Limb (tissue), 2 donors: ENCODE results near the gene ATP13A5.

Experiments
- DNase-seq, 2 donors: peaks; one replicate each; pipeline ENCODE4 v3.0.0-alpha.2; 2016; ENCODE audit errors: extremely low spot score in 2 of 2

The ATP13A5 gene, protein sequence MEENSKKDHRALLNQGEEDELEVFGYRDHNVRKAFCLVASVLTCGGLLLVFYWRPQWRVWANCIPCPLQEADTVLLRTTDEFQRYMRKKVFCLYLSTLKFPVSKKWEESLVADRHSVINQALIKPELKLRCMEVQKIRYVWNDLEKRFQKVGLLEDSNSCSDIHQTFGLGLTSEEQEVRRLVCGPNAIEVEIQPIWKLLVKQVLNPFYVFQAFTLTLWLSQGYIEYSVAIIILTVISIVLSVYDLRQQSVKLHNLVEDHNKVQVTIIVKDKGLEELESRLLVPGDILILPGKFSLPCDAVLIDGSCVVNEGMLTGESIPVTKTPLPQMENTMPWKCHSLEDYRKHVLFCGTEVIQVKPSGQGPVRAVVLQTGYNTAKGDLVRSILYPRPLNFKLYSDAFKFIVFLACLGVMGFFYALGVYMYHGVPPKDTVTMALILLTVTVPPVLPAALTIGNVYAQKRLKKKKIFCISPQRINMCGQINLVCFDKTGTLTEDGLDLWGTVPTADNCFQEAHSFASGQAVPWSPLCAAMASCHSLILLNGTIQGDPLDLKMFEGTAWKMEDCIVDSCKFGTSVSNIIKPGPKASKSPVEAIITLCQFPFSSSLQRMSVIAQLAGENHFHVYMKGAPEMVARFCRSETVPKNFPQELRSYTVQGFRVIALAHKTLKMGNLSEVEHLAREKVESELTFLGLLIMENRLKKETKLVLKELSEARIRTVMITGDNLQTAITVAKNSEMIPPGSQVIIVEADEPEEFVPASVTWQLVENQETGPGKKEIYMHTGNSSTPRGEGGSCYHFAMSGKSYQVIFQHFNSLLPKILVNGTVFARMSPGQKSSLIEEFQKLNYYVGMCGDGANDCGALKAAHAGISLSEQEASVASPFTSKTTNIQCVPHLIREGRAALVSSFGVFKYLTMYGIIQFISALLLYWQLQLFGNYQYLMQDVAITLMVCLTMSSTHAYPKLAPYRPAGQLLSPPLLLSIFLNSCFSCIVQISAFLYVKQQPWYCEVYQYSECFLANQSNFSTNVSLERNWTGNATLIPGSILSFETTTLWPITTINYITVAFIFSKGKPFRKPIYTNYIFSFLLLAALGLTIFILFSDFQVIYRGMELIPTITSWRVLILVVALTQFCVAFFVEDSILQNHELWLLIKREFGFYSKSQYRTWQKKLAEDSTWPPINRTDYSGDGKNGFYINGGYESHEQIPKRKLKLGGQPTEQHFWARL

DNA sequence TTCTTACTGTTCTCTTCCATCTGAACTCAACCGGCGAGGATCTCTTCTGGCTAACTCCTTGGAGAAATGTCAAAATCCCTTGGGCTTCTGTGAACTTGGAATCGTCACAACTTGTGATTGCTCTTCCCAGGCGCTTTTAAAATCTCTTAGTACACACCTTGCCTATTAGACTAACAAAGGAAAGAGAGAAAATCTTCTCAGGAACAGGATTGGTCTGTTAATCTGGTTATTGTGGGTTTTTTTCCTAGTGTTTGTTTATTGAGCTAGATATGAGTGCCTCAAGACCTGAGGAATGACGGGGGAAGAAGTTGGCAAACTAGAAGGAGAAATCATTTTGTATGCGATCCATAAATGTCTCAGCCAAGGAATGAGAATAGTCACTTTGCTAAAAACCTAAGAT lies at the start of gene ATP13A5:
ATP13A5 (minus strand) TSS at position 48 of the 400 bp plus-strand sequence; CDS start at position 20, 28 bp downstream.
- DNase-seq = no peak

DNA sequence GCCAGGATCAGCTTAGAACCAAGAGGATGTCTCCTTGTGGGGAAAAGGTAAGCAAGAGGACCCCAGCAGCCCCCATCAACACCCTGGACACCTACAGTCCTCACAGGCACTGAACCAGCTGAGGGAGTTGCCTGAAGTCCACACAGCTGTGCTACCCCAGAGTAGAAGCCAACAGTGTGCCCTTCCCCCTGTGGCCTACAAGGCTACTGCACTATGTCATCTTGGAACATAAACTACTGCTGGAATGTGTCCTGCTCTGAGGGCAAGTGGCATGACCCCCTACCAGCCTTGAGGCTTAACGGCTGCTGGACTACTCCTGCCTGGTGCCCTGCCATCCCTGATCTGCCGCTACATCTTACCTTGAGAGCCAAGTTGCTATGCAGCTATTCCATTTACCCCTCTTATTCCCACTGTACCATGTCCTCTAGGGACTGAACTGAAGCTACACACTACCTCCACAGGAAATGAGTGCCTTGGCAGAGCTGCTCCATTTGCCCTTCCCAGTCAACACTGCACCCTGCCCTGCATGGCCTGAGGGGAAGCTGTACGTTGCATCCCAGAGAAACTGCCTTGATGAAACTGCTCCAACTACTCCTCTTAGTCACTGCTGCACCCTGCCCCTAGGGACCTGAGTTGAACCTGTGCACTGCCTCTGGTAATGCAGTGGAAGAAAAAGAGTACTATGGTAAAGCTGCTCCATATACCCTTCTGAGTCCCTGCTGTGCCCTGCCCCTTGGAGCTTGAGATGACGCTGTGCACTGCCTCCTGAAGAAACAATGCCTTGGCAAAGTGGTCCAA lies 40.2 kb upstream of the ATP13A5 start:
- no peak for DNase-seq

DNA sequence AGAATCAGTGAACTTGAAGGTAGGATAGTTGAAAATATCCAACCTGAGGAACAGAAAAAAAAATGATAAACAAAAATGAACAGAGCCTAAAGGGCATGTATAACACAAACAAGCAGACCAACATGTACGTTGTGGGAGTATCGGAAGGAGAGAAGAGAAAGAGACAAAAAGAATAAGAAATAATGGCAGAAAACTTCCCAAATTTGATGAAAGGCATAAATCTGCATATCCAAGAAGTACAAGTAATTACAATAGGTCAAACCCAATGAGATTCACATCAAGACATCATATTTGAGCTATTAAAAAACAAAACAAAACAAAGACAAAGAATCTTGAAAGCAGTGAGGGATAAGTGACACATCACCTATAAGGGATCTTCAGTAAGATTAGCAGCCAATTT lies 38.1 kb upstream of the ATP13A5 start:
- no peak for DNase-seq

DNA sequence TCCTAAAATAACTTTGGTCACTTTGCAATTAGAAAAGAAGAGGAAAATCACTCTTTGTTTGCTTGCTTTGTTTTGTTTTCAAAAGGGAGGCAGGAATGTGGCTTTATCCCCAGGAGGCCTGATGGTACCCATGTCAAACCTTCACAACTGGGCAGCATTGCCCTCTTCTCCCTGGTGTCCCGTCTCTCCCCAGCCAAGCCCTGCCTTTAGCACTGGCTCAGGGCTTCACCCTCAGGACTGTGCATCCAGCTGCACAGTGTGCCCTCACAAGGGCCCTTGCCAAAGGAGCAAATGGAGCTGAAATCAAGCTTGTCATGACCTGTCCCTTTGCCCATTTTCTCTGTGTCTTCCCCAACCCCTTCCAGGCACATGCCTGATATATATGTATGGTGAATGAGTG lies 29.1 kb upstream of the ATP13A5 start:
- DNase-seq = no peak

DNA sequence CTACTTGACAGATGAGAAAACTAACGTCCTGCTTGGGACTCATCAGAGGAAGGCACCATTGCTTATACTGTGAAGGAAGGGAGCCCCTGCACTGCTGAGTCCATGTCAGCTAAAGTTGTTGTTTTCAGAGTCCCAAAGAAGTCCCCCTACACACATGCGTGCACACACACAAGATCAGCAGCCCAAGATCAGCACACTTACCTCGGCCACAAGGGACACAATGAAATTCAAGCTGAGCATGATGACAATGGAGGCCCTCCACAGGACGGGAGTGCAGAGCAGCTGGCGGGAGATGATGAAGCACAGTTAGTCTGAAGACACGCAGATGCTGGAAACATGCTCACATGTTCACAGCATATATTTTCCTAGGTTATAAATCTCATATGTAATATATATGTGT lies 28.6 kb upstream of the ATP13A5 start:
- peak in 1 of 2 donors; percentile 27 for DNase-seq

DNA sequence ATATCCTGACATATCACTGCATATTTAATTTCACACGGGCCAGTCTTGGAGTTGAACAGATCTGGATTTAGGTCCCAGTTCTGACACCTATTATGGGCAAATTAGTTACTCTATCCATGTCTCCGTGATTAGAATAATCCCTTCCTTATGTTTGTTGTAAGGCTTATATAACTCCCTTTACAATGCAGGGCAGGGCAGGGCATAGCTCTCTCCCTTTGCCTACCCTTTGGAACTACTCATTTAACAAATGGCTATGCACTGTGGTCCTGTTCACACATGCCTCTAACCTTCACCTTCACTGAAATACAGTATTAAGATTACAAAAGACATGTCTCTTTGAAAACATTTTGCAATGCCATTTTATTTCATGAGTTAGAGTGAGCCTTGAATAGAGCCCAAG lies 24.8 kb upstream of the ATP13A5 start:
- DNase-seq = no peak

DNA sequence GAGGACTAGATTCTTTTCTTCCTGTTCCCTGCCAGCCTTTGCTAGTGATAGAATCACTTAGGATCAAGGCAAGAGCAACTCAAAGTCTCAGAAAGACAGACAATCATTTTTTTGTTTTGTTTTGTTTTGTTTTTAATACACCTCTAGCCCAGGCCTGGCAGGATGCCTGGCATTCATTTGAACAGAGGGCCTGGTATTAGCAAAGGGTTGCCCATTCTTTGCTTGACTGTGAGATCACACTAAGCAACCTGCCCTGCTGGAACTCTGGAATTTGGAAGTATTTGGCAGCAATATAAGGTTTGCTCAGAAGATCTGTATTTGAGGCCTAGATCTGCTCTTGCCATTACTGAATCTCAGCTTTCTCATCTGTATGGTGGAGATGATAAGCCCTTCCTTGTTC lies 21.8 kb upstream of the ATP13A5 start:
- DNase-seq = no peak

DNA sequence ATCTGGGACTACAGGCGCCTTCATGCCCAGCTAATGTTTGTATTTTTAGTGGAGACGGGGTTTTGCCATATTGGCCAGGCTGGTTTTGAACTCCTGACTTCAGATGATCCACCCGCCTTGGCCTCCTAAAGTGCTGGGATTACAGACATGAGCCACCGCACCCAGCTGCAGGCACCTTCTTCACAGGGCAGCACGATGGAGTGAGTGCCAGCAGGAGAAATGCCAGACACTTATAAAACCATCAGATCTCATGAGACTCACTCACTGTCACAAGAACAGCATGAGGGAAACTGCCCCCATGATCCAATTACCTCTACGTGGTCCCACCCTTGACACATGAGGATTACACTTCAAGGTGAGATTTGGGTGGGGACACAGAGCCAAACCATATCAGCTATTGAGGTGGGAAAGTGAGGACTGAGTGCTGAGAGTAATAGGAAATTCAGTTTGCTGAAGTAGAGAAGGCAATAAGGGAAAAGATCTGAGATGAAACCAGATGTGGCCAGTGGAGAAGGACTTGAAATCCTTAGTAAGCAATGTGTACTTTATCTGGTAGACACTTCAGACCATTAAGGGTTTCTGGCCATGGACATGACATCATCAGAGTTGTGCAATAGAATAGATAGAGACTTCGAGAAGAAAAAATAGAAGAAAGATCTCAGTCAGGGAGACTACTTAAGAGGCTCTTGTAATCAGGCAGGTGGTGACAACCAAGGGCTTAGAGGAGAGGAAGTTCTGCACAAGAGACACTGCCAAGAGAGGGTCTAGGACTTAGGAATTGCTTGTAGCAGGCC lies 18.1 kb upstream of the ATP13A5 start:
- DNase-seq = no peak

DNA sequence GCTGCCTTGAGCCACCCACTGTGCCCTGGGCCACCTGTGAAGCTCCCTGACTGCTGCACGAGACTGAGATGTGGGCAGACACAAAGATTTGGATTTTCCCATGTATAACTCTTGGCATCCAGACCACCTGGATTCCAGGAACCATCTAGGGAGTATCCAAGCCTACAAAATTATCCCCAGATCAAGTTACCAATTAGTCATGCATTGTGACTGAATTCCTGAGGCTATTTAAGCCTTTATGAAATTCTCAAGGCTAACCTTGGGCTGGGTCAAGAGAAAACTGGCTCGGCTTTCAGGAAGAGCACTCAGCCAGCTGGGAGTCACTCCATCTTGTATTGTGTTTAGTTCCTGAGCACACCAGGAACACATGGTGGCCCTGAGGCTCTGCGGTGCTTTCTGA lies 13.3 kb upstream of the ATP13A5 start:
- peak; percentile 6 to 32 for DNase-seq

DNA sequence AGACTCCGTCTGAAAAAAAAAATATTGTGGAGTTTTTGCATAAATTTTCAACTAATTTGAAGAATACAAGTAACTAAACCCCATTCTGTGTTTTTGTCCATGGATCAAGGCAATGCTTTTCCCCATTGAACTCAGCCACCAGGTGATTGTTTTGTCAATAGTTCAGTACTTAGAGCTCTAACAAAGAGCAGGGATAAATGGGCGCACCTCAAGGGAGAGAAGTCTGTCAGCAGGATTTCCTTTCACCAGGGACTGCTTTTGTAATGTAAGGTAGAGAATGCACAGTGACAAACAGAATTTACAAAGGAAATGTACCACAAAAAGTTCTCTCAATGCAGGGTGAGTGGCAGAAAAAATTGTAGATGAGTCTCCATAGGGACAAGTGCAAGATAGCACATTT lies 10.8 kb upstream of the ATP13A5 start:
- DNase-seq = no peak

DNA sequence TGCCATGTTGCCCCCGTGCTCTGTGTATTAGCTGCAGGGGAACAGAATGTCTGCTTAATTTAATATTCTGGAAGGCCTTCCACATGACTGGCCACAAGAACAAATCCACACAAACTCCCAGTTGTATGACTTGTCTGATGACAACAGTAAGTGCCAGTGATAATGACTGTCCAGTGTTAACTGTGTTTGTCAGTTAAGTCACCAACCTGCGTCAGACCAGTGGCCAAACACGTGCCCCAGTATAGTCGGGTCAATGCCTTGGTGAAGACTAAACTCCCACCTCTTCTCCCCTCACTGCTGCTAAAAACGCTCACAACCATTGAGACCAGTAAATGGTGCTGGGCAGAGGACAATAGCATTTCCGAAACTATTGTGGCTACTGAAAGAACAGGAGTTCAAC lies 9.8 kb upstream of the ATP13A5 start:
- no peak for DNase-seq

DNA sequence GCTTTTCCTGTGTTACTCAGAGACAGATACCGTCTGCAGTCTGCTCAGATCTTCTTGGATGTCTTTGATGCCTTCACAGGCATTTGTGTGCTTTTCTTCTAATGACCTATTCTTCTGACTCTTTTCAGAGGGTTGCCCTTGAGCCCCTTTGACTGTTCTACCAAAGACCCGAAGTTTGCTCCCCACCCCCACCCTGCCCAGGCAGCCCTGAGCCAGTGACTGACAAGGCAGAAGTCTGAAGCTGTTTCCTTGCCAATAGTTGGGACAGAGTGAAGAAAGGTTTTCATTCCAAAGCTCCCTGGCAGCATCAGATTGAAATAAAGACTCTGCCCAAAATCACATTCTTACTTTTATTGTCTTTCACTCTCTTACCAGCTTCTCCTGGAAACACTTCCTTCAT lies 9.0 kb upstream of the ATP13A5 start:
- no peak for DNase-seq

DNA sequence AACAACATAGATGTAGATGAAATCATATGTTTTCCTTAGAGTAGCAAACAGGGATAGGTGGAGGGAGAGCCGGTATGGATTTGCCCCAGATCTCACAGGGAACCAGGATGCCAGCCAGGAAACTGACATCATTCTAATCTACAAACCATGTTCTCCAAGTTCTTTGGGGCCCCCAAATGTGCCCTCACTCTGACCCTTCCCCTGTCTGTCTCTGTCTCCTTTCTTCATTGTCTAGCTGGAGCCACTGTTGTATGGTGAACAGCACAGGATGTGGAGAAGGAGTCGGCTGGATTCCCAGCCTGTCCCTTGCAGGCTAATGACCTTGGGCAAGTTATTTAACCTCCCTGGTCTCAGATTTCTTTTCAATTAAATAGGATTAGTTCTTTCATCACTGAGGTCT lies 962 bp downstream of the ATP13A5 start:
- DNase-seq = no peak

DNA sequence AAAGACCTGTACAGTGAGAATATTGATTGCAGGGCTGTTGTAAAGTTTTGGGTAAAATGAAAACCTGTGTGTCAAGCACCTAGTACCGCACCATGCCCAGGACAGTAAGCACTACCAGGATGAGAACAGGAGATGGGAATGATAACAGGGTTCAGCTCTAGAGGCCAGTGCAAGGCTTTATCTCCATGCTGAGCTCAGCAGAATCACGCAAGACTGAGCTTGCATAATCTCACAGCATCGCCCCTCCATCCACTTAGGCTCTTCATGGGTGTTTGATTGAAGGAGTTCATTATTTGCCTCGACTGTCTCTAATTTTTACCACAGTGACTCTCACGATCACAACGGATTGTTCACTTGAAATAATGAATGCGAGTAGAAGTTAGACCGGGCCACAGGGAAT lies 2.9 kb downstream of the ATP13A5 start:
- DNase-seq = no peak

DNA sequence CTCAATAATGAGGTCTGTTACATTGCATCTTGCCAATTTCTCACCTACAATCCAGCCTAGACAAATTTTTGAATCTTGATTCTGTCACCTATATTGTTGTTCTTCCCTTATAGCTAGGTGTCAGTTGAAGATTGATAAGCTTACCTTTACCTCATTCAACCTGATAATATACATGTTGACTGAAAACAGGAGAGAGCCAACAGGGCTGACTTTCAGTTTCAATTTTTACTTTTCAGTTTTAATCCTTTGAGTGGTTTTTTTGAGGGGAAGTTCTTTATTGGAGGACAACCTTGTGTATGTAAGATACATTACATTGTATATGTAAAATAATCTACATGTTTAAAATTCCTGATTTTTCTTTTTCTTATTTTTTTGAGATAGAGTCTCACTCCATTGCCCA lies 5.8 kb downstream of the ATP13A5 start:
- DNase-seq = no peak

DNA sequence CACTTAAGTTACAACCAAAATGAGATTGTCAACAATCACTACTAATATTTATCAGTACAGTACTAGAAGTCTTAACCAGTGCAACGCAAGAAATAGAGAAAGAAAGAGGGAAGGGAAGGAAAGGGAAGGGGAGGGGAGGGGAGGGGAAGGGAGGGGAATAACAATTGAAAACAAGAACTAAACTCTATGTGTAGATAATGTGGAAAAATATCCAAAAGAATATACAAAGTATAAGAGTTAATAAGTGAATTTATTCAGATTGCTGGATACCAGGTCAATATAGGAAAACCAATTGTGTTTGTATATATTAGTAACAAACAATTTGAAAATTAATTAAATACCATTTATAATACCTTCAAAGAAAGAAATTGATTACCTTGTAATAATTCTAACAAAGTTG lies 10.7 kb downstream of the ATP13A5 start:
- no peak for DNase-seq

DNA sequence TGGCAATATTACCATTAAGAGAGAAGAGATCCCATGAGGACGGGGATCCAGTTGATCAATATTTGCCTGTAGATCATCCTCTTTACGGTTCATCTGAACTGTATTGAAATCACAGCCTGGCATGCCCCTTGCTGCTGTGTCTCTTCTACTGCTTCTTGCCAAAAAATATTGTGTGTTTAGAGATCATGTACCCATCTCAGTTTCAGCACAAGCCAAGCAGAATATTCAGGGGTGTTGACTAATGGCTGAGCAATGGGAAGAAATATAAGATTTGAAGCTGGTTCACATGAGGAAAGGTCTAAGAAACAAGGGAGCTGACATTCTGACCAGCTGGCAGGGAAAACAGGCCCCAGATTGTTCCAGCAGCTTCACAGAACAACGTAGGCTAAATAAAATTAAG lies 21.3 kb downstream of the ATP13A5 start:
- DNase-seq = no peak

DNA sequence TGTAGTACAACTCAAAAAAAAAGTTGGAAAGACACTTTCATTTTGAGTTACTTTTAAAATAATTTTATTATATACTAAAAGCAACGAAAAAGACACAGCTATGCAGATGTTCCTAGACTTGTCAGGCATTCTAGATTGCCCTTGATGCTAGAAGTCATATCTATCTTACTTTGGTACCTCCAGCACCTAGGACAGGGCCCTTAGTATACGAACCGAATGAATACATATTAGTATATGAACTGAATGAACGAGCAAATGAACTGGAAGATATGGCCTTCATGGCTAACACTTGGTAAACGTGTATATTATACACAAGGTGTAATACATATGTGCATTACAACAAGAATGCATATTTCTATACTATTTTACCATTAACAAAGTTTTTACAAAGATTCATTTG lies 24.1 kb downstream of the ATP13A5 start:
- no peak for DNase-seq

DNA sequence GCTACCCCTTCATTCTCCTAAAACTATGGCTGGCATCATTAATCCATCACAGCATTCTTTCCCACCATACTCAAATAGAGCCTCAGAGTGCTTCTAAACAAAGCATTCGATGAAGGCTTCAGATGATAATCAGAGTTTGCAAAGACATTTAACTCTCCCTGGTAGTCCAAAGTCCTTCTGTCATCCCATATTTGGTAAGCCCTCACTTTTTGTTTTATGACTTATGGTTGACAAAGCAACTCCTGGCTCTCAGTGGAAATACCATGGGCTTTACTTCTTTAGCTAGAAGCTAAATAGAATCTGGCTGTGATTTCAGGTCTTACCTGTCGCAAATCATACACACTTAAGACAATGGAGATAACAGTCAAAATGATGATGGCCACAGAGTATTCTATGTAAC lies 27.8 kb downstream of the ATP13A5 start:
- no peak for DNase-seq

DNA sequence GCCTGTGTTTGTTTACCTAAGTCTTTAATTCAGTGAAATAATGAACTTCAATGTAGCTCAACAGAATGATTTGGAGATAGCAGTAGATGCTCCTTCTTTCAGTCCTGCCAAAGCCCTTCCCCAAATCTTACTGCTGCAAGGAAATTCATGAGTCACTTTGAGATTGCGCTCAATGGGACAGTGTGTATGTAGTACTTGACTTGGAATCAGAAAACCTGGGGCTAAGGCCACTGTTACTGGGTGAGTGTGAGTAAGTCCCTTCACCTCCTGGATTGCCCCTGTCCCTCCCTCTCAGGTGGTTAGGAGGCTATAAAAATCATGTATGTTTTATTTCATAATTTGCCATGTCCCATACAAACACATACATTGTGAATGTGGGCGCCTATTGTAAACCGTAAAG lies 29.9 kb downstream of the ATP13A5 start:
- no peak for DNase-seq
